Measurements from ENCODE around the gene FBXO36.

Gene FBXO36

GRCh38 chr2:229925201-229925600, 2.9 kb downstream of the FBXO36 start:
- H3K4me3 ChIP-seq (ENCODE audit: low read depth, low read length), result no peak overlapping the region
- no peak for TF ChIP-seq CTCF (IDR thresholded peaks at IDR 0.05; ENCODE audit: low read depth, low read length, missing control alignments)

GRCh38 chr2:229927817-229928321, 5.6 kb downstream of the FBXO36 start:
- H3K4me3 ChIP-seq (ENCODE audit: low read depth, low read length), result no peak overlapping the region
- TF ChIP-seq CTCF (IDR thresholded peaks at IDR 0.05; ENCODE audit: low read depth, low read length, missing control alignments), result no peak
- no peak for DNase-seq (ENCODE audit: low read depth)

More at GRCh38 chr2:229925201-229925600, 2.9 kb downstream of the FBXO36 start:
- no peak for DNase-seq (ENCODE audit: low read depth)

GRCh38 chr2:229930656-229931055, 8.4 kb downstream of the FBXO36 start:
- DNase-seq (ENCODE audit: low read depth), result no peak
- no peak for TF ChIP-seq CTCF (IDR thresholded peaks at IDR 0.05; ENCODE audit: low read depth, low read length, missing control alignments)
- H3K4me3 ChIP-seq (ENCODE audit: low read depth, low read length), result no peak overlapping the region

- no peak overlapping the region for H3K4me3 ChIP-seq (ENCODE audit: low read depth, low read length)
Observed at GRCh38 chr2:229931241-229931640, 8.9 kb downstream of the FBXO36 start.

GRCh38 chr2:229937537-229937936, 15.2 kb downstream of the FBXO36 start:
- no peak for DNase-seq (ENCODE audit: low read depth)
- H3K4me3 ChIP-seq (ENCODE audit: low read depth, low read length), result no peak overlapping the region
- TF ChIP-seq CTCF (IDR thresholded peaks at IDR 0.05; ENCODE audit: low read depth, low read length, missing control alignments), result no peak

More at GRCh38 chr2:229931241-229931640, 8.9 kb downstream of the FBXO36 start:
- no peak for DNase-seq (ENCODE audit: low read depth)
- no peak for TF ChIP-seq CTCF (IDR thresholded peaks at IDR 0.05; ENCODE audit: low read depth, low read length, missing control alignments)

GRCh38 chr2:229942671-229943070, 20.4 kb downstream of the FBXO36 start:
- no peak overlapping the region for H3K4me3 ChIP-seq (ENCODE audit: low read depth, low read length)
- no peak for TF ChIP-seq CTCF (IDR thresholded peaks at IDR 0.05; ENCODE audit: low read depth, low read length, missing control alignments)
- DNase-seq (ENCODE audit: low read depth), result no peak

- no peak for DNase-seq (ENCODE audit: low read depth)
- TF ChIP-seq CTCF (IDR thresholded peaks at IDR 0.05; ENCODE audit: low read depth, low read length, missing control alignments), result no peak
- H3K4me3 ChIP-seq (ENCODE audit: low read depth, low read length), result no peak overlapping the region
Observed at GRCh38 chr2:229943171-229943570, 20.9 kb downstream of the FBXO36 start.
